ENCODE results near the gene GTF2H3. TPM values are rescaled to one million over a fixed set of nuclear protein-coding genes. Genes with fewer than 3 reads are reported as not detected.

The GTF2H3 gene
- polyA plus RNA-seq (2011; rRNA removed) (19.6 and 40.5 TPM in 2 replicates), polyA minus RNA-seq (2011; rRNA and poly(A)+ RNA removed) (9.2 and 14.6 TPM in 2 replicates)

GRCh38 chr12:123633379-123634141, at the start of gene GTF2H3, which contains the start of gene EIF2B1:
TSS of gene GTF2H3 (plus strand) at chr12:123633829. CDS start at chr12:123633860, 31 bp downstream.
TSS of gene EIF2B1 (minus strand) at chr12:123633686. CDS start at chr12:123633557, 129 bp downstream.
- ChIA-PET CTCF (no interaction called here), POLR2A (no interaction called here)
- no peaks in the 10 kb centered on the region for H3K27me3 ChIP-seq (ENCODE audit: control insufficient read depth, insufficient read depth, low read length)
- peak within 1 kb of the TSS; percentile 55 for H3K4me3 ChIP-seq (ENCODE audit: low read depth, low read length)
- TF ChIP-seq CTCF (IDR thresholded peaks at IDR 0.05; ENCODE audit: insufficient read depth, low read depth, low read length): no peak
- H3K36me3 ChIP-seq (ENCODE audit: control insufficient read depth, insufficient read depth, low read length): peaks cover 12% of the 10 kb centered on the region
- DNase-seq (ENCODE audit: low read depth): peak; percentile 76

- H3K36me3 ChIP-seq (ENCODE audit: control insufficient read depth, insufficient read depth, low read length): peaks cover 14% of the 10 kb centered on the region
- POLR2A ChIA-PET: no interaction called here
- no peak overlapping the region for H3K4me3 ChIP-seq (ENCODE audit: low read depth, low read length)
- no peak for DNase-seq (ENCODE audit: low read depth)
- CTCF ChIA-PET: interaction anchor here (0.6 kb wide), 1 partner anchor 10 kb away, joined by 3 read pairs; no protein-coding TSS in a partner anchor
- H3K27me3 ChIP-seq (ENCODE audit: control insufficient read depth, insufficient read depth, low read length): no peaks in the 10 kb centered on the region
- TF ChIP-seq CTCF (IDR thresholded peaks at IDR 0.05; ENCODE audit: insufficient read depth, low read depth, low read length): no peak
These were observed 41.7 kb upstream of the GTF2H3 start for GRCh38 chr12:123591702-123592481.

- Histone ChIP-seq H3K36me3 (ENCODE audit: control insufficient read depth, insufficient read depth, low read length) (peaks cover 9% of the 10 kb centered on the region), H3K27me3 (ENCODE audit: control insufficient read depth, insufficient read depth, low read length) (no peaks in the 10 kb centered on the region), H3K4me3 (ENCODE audit: low read depth, low read length) (no peak overlapping the region)
- no peak for DNase-seq (ENCODE audit: low read depth)
- no peak for TF ChIP-seq CTCF (IDR thresholded peaks at IDR 0.05; ENCODE audit: insufficient read depth, low read depth, low read length)
- ChIA-PET CTCF (no interaction called here), POLR2A (no interaction called here)
These were observed 37.9 kb upstream of the GTF2H3 start for GRCh38 chr12:123595729-123596128.

GRCh38 chr12:123597100-123597499, 36.5 kb upstream of the GTF2H3 start:
- no peak for TF ChIP-seq CTCF (IDR thresholded peaks at IDR 0.05; ENCODE audit: insufficient read depth, low read depth, low read length)
- Histone ChIP-seq H3K36me3 (ENCODE audit: control insufficient read depth, insufficient read depth, low read length) (peaks cover 6% of the 10 kb centered on the region), H3K4me3 (ENCODE audit: low read depth, low read length) (no peak overlapping the region), H3K27me3 (ENCODE audit: control insufficient read depth, insufficient read depth, low read length) (no peaks in the 10 kb centered on the region)
- ChIA-PET CTCF (interaction anchor here (0.6 kb wide), 1 partner anchor 11 kb away, joined by 3 read pairs; no protein-coding TSS in a partner anchor), POLR2A (no interaction called here)
- no peak for DNase-seq (ENCODE audit: low read depth)

- ChIA-PET CTCF (interaction anchor here (1.5 kb wide), 1 partner anchor 11 kb away, joined by 3 read pairs; no protein-coding TSS in a partner anchor), POLR2A (no interaction called here)
- Histone ChIP-seq H3K27me3 (ENCODE audit: control insufficient read depth, insufficient read depth, low read length) (no peaks in the 10 kb centered on the region), H3K36me3 (ENCODE audit: control insufficient read depth, insufficient read depth, low read length) (peaks cover 6% of the 10 kb centered on the region), H3K4me3 (ENCODE audit: low read depth, low read length) (no peak overlapping the region)
- no peak for DNase-seq (ENCODE audit: low read depth)
- TF ChIP-seq CTCF (IDR thresholded peaks at IDR 0.05; ENCODE audit: insufficient read depth, low read depth, low read length): no peak
These were observed 35.1 kb upstream of the GTF2H3 start for GRCh38 chr12:123598522-123598921.

Data from BJ (cell line).